NB4 (cell line): ENCODE results near the gene RRH.

Experiments used
- POLR2A ChIP-seq: IDR thresholded peaks from 2 replicates; pipeline ENCODE4 v1.6.1; 2011; ENCODE audit warnings: mild to moderate bottlenecking; ENCODE audit not compliant: insufficient read length; ENCODE audit errors: extremely low read depth
- TF ChIP-seq, protein P1 (sequence below): IDR thresholded peaks from one replicate; pipeline ENCODE4 v1.5.1; 2012; ENCODE audit warnings: low read depth, low read length
- TF ChIP-seq, protein P2 (sequence below): IDR thresholded peaks from 2 replicates; pipeline ENCODE4 v1.6.1; 2011; ENCODE audit warnings: low read depth, low read length

DNA sequence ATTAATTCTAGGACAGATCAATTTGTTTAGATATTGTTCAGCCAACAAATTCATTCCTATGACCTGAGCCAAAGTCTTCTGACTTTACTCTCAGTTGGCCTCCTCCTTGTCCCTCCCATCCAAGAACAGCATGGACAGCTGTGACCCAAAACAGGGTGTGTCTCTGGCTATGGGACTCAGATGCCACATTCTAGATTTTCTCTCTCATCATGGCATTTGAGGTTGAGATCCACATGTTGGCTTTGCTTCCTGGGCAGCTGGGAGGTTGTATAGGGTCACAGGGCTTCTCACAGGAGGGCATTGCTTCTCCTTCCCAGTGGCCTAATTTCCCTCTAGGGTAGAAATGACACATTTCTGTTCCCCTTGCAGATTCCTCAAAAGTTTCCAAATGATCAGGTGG lies 62.3 kb downstream of the RRH start:
- TF ChIP-seq, protein P1, sequence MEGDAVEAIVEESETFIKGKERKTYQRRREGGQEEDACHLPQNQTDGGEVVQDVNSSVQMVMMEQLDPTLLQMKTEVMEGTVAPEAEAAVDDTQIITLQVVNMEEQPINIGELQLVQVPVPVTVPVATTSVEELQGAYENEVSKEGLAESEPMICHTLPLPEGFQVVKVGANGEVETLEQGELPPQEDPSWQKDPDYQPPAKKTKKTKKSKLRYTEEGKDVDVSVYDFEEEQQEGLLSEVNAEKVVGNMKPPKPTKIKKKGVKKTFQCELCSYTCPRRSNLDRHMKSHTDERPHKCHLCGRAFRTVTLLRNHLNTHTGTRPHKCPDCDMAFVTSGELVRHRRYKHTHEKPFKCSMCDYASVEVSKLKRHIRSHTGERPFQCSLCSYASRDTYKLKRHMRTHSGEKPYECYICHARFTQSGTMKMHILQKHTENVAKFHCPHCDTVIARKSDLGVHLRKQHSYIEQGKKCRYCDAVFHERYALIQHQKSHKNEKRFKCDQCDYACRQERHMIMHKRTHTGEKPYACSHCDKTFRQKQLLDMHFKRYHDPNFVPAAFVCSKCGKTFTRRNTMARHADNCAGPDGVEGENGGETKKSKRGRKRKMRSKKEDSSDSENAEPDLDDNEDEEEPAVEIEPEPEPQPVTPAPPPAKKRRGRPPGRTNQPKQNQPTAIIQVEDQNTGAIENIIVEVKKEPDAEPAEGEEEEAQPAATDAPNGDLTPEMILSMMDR, result no peak
- TF ChIP-seq, protein P2, sequence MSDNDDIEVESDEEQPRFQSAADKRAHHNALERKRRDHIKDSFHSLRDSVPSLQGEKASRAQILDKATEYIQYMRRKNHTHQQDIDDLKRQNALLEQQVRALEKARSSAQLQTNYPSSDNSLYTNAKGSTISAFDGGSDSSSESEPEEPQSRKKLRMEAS, result no peak
- TF ChIP-seq POLR2A, result no peak
